Fibroblast of the conjunctiva (primary cell): ENCODE data around the gene MDFIC.
A peak's percentile ranks its signal among the peaks of the same experiment; 100 is the strongest.

Experiments used
- DNase-seq: peaks from one replicate; pipeline ENCODE4 v3.0.0-alpha.2; 2010; ENCODE audit warnings: low read depth

The MDFIC gene

DNA sequence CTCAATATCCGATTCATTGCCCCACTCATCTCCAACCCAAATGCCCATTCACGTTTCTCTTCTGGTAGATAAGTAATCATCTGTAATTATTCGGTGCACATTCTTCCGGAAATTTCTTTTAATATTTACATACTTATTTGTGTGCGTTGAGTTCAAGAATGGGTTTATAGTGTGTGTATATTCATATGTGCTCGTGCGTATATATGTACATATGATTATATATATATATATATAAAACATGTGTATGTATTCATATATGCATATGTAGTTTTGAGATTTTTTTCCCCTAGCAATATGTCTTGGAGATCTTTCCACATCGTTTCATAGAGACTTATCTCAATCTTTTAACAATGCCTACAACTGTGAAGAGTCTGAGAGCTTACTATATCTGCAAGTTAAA is 118.2 kb downstream of the MDFIC start:
- no peak for DNase-seq

DNA sequence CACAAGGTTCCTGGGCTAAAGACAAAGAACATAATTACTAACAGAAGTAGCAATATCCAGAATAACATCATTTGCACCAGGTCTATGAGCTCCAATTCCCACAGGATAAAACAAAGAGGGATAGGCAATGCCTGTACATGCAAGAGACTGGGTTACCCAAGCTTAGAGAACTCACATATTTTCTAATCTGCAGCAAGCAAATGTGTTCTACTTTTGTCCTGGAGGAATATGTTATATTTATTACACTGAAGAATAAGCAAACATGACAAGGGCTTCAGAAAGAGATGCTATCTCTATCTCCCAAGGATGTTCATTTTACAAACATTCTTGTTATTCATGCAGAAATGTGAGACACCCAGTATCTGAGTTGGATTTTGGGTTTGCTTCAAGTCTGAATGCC is 118.6 kb downstream of the MDFIC start:
- no peak for DNase-seq

DNA sequence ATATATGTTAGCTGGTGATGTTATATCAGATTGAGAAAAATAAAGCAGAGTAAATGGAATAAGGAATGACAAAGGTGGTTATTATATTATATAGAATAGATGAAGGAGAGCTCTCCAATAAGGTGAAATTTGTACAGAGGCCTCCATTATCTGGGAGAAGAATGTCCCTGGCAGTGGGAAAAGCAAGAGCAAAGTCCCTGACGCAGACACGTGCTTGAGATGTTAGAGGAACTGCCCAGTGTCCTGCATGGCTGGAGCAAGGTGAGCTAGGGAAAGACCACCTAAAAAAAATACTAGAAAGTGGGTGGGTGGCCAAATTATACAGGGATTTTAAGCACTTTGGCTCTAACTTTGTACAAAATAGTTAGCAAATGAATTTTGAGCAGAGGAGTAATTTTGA is 120.7 kb downstream of the MDFIC start:
- no peak for DNase-seq

DNA sequence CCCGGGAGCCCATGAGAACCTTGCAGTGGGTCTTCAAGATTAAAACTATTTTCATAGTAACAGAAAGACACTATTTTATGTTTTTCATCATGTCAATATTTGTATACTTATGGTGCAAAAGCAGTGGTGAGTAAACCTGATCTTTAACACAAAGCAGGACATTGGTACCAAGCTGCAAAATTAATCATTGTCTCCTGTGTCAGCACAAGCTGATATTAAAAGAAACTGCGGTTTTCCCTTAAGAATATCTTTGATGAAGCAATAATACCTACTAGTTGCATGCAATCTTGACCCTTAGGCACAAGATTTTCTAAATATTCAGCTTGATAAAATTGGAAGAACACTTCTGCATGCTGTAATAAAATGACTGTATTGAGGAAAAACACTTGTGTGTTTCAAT is 121.7 kb downstream of the MDFIC start:
- DNase-seq, result no peak

DNA sequence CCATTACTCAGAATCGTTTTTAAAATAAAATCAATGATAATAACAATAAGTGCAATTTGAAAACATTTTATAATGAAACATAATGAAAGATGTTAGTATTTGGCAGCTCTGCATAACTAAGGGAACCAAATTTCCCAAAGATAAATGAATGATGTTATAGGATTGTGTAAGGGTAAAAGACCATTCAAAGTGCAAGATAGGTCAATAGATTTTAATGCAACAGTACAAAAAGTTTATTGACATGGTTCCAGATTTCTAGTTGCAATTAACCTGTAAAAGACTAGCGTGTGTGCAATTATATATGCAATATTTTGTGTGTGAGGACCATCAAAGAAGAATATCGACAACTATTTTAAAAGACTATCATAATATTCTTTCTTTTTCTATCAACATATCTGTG is 122.3 kb downstream of the MDFIC start:
- DNase-seq, result no peak

DNA sequence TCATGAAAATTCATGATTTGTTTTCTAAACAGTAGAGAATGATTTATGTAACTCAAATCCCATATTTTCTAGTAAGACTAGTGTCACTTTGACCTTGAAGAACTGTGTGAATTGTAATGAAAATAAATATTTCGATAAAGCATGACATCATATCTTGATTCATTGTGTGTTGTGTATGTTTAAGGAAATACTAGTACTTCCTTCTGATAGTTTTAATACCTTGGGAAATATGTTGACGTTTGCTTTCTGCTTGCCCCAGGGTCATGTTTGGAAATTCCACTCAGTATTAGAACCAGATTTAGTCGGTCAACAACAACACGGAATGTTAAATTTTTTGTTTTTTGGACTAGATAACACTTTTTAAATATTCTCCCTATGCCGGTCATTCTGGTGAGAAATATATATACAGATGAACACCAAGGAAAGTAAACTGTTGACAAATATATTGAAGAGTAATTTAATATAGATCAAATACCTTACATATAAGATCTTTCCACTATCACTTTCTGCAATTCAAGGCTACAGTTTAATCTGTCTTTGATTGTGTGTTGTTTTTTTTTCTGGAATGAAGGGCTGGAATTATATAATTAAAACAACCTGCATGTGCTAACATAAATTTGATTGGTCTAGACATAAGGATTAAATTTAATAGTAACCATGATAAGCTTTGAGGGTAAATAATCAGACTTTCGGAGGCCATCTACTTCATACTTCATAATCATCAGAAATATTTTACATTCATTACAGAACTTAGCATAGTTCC is 126.2 kb downstream of the MDFIC start:
- DNase-seq, result peak; percentile 8

DNA sequence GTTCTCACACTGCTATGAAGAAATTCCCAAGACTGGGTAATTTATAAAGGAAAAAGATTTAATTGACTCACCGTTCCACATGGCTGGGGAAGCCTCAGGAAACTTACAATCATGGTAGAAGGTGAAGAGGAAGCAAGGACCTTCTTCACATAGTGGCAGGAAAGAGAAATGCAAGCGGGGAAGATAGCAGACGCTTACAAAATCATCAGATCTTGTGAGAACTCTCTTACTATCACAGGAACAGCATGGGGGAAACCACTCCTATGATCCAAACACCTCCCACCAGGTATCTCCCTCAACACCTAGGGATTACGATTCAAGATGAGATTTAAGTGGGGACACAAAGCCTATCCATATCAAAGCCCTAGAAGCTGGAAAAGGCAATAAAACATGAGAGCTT is 130.8 kb downstream of the MDFIC start:
- DNase-seq, result no peak

DNA sequence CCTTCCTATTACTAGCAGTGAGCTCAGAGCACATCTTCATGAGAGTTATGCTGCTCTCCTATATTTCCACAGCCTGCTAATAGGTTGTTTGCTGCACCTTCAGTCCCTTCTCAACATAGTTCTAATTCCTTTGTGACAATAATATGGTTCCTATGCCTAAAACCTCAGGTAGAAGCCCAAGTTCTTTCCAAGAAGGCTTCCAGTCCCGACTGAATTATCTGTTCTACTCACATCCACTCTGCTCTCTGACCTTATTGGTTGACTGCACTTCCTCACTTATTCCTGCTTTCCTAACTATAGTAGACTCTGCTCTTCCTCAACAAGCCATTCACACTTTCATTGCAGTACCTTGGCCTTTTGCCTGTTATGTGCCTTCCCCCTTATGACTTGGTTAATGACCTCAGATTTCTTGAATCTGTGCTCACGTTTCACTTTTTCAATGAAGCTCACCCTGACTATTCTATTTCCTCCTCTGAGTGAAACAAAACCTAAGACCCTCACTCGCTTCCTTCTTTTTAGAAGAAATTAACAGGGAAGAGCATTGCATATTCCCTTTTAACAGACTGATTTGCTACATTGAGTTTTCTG is 132.7 kb downstream of the MDFIC start:
- DNase-seq, result no peak

DNA sequence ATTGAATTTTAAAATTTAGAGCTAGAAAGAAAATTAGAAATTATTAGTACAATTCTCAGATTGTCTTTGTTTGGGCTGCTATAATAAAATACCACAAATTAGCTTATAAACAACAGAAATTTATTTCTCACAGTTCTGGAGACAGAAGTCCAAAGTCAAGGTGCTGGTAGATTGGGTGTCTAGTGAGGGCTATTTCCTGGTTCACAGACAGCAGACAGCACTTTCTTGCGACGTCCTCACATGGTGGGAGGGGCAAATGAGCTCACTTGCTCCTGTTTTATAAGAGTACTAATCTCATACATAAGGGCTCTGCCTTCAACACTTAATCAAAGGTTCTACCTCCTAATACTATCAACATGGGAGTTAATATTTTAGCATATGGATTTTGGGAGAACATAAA is 134.1 kb downstream of the MDFIC start:
- DNase-seq, result no peak

DNA sequence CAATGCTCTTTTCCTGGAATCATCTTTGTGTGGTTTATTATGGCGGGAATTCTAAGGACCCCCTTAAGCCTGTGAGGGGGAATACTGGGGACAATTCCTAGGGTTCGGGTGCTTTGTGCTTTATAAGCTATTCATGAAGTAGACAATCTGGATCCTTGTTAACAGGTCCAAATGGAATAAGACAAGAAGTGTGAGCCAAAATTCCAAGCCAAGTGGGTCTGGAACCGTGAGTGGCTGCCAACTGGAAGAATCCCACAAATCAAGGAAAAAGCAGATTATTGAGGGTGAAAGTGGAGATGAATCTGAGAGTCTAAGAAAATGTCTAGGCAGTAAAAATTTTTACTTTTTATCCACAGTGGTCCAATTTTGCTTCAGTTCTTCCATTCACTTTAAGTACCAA is 136.8 kb downstream of the MDFIC start:
- DNase-seq, result no peak

DNA sequence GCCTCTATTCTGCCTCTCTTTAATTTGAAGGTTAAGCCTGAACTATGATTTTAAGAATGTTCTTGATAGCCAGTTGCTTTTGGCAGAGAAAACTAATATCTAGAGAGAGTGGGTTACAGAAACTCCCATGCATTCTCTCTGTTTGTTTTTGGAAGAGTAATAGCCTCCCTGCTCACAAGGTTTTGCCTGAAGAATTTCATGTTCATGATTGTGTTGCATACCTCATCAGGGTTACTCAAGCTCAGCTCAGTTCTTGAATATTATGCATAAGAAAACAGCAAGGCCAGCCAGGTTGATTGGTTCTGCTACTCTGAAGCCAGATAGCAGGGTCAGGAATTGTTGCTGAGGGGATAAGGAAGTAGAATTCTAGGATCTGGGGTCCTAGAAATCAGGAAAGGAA is 137.4 kb downstream of the MDFIC start:
- no peak for DNase-seq

DNA sequence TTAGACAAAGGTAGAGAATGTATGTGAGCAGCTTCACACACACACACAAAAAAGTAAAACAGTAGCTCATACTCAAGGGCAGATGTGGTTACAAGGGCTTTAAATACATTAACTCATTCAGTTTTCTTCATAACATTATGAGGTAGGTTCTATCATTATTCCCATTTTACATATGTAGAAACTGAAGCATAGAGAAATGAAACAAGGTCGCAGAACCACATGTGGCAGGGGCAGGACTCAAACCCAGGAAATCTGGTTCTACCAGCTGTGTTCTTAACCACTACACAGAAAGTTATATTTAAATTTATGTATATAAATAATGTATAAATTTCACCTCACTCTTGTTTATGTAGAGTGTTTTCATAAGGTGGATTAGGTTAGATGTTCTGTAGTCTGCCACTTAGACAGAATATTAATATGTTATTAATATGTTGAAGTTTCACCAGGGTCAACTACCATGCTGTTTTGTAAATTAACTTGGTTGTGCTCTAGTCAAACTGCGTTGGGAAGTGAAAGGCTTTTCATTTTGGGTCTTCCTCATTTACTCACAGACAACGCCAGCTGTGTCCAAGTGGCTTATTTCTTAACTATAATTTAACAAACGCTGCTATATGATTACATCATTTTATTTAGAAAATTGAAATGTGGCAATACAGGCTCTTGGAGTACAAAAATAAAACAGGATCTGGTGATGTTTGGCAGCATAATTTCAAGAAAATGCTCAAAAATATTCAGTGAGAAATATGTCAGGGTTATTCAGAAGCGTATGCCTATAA is 138.4 kb downstream of the MDFIC start:
- DNase-seq, result no peak

DNA sequence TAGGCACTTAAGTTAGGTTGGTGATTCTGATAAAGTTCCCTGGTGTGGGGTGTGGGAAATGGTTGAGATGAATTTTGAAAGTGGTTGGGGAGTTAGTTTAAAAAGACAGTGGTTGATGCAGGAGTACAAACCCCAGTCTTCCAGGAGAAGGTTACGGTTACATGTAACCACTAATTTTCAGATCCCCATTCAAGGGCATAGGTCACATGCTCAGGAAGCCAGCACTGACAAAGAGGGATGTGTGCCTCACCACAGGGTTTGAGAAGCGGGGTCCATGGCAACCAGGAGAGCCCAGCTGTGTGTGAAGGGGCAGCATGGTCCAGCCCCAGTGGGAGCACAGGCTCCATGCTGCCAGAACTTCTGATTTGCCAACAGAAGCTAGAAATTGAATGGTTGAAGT is 144.2 kb downstream of the MDFIC start:
- DNase-seq, result no peak

DNA sequence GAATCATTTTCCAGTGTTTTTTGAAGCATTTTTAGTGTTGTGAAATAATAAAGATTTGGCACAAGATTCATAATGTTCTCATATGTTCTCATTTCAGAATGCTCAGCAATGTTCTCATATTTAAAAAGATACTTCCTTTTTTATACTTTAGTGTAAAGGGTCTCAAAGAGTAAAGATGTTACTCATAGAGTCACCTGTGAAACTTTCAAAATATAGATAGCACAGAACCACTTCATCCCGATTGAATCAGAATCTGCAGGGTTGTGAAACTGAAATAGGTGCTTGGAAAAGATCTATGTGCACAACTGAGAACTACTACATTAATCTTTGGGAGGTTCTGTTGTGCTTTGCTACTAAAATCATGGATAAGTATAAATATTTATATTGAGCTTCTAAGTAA is 144.7 kb downstream of the MDFIC start:
- DNase-seq, result no peak

DNA sequence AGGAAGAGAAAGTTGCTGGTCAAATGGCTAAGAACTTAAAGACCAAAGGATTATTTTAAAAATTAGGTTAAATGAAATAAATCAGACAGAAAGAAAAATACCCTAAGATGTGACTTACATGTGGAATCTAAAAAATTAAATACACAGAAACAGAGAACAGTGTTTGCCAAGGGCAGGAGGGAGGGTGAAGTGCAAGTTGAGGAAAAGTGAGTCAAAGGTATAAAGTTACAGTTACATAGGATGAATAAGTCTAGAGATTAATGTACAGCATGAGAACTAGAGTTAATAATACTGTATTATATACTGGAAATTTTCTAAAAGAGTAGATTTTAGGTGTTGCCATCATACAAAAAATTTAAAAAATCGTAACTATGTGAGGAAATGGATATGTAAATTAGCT is 146.3 kb downstream of the MDFIC start:
- DNase-seq, result peak; percentile 8
